SU-DHL-6 (cell line): ENCODE measurements around the gene CCNC.

Experiments used
- CTCF ChIP-seq: fragments of 200-600 bp; sonication (generic); IDR thresholded peaks from one replicate; pipeline ENCODE4 v1.5.1; 2017; ENCODE audit warnings: antibody characterized with exemption, mild to moderate bottlenecking, low read length, moderate library complexity; ENCODE audit not compliant: insufficient read depth, poor library complexity, severe bottlenecking
- EZH2phosphoT487 ChIP-seq: fragments of 200-600 bp; sonication (generic), shearing (Covaris generic); conservative IDR thresholded peaks from 2 replicates; pipeline ENCODE4 v1.6.1; 2018; ENCODE audit warnings: mild to moderate bottlenecking, antibody characterized with exemption, low read length, moderate library complexity, mixed read lengths

GRCh38 chr6:99605911-99606655 lies 37.6 kb upstream of the CCNC start:
- TF ChIP-seq CTCF (no peak), EZH2phosphoT487 (no peak)
